Putamen (tissue), 1 donor: ENCODE measurements around the gene MIR17HG.
"Not testable (repeated sequence)": the region's sequence is repeated elsewhere in the genome, so short reads cannot be mapped to it uniquely, and the experiment has no call there.

Experiments used
- DNase-seq: peaks from one replicate; pipeline ENCODE4 v3.0.0-alpha.2; 2016; ENCODE audit warnings: low spot score

Gene MIR17HG

DNA sequence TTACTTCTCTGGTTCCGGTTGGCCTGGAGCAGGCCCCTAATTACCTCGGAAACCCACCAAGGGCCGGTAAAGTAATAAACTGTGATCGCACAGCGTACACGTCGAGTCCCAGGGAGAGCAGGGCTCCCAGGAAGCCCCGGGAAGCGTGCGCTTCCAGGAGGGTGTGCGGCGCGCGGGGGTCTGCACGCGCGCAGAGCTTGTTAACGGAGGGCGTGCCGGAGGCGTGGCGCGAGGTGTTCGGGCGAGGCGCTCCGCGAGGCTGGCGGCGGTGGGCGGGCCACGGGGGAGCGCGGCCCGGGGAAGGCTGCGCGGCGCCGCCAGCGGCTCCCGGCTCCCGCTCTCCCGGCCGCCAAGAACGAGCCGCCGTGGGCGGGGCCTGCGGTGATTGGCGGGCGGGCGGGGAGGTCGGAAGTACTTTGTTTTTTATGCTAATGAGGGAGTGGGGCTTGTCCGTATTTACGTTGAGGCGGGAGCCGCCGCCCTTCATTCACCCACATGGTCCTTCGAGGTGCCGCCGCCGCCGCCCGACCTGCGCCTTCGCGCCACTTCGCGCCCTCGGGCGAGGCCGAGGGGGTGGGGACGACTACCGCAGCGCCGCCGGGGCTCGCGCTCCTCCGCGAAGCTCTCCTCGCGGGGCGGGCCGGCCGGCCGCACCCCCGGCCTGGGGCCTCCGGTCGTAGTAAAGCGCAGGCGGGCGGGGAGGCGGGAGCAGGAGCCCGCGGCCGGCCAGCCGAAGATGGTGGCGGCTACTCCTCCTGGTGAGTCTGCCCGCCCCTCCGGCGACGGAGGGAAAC is at the start of gene MIR17HG:
TSS of gene MIR17HG (plus strand) at position 486 of the 794 bp plus-strand sequence.
- peak; percentile 90 for DNase-seq

DNA sequence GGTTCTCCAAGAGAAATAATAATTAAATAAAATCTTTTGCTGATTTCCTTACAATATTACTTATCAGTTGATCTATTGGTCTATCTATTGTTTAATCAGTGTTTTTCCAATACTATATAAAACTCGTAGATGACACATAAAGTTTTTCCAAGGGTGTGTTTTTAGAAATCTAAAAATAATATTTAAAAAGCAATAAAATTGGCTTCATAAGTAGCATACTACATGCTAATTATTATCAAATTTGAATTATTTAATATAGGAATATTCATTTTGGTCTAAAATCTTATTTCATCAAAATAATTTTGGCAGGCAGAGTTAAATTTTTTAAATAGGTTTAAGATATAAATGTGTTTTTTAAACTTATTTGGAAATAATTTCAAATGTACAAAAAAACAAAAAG is 49.4 kb upstream of the MIR17HG start:
- no peak for DNase-seq

DNA sequence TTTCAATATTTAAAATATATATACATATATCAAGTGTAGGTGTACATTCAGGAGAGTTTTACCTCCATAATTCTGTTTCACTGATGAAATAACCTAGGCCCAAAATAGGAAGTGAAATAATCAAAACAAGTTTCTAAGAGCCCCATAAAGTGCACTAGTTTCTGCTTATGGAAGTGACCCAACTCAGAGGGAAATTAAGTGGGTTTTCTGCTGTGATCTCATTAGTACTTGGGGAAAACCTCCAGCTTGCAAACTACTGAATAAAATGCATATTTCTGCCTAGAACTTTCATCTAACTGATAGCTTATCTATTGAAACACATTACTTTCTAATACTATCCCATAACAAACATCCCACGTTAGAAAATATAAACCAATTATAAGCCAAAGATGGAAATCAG is 45.4 kb upstream of the MIR17HG start:
- DNase-seq: no peak

DNA sequence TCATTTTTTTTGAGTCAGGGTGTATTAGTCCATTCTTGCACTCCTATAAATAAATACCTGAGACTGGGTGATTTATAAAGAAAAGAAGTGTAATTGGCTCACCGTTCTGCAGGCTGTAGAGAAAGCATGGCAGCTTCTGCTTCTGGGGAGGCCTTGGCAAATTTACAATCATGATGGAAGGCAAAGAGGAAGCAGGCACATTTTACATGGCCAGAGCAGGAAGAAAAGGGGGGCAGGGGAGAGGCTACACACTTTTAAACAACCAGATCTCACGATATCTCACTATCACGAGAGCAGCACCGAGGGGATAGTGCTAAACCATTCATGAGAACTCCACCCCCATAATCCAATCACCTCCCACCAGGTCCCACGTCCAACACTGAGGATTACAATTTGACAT is 44.5 kb upstream of the MIR17HG start:
- DNase-seq: no peak

DNA sequence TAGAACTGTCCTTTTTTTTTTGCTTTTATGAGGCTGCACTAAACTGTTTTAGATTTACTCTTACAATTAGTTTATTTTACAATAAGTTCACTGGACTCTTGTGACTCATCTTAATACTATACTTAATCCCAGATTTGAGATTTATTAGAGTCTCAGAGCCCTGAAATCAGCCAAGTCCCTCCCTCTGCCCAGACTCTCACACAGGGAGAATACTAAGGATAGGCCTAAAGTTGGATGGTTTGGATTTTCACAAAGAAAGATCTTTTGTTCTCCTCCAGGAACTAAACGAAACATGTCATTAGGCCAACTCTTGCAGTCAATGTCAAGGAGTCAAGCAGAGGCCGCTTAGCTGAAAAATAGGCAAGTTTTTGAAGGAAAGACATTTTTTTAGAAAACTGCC is 42.7 kb upstream of the MIR17HG start:
- DNase-seq: no peak

DNA sequence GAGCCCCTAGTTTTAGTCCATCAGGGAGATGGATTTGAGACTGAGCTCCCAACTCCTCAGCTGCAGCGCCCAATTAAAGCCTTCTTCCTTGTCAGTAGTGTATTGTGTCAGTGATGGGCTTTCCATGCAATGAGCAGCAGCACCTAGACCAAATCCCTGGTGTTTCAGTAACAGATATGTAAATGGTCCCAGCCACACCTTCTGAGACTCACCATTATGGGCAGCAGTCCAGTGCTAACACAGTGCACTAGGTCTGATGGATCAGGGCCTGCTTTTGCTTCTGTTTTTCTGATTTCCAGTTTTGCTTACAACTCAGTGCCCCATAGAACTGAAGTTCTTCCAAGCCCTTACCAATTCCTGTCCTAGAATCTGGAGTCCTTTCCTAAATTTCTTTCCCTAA is 41.8 kb upstream of the MIR17HG start:
- no peak for DNase-seq

DNA sequence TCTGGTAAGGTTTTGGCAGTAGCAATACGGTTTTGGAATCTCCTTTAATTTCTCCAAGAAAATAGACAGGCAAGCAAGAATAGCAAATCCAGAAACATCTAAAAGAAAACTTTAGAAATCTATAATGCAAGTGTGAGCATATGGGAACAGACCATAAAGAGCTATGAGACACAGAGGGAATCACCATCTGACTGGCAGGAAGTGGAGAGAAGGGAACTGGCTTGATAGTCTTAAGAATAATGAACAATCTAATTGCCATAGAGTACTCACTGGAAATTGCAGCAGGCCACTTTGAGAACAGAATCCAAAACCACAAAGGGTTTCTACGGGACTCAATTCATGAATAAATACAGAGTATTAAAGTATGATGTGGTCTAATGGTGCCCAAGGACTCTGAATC is 39.6 kb upstream of the MIR17HG start:
- DNase-seq: no peak

DNA sequence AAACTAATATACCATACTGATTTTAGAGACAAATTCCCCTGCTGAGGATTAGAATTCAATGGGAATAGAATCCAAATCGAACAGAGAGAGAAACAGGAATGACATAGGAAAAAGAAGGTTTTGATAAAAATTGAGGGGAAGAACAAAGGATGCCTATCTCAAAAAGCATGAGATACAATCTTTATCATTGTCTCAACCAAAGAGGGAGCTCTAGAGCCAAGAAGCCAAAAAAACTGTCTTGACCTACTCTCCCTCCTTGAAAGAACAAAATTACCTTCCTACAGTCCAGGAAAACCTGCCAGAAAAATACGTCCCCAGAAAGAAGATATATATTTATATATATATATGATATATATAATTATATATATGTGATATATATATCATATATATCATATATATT is 39.2 kb upstream of the MIR17HG start:
- no peak for DNase-seq

DNA sequence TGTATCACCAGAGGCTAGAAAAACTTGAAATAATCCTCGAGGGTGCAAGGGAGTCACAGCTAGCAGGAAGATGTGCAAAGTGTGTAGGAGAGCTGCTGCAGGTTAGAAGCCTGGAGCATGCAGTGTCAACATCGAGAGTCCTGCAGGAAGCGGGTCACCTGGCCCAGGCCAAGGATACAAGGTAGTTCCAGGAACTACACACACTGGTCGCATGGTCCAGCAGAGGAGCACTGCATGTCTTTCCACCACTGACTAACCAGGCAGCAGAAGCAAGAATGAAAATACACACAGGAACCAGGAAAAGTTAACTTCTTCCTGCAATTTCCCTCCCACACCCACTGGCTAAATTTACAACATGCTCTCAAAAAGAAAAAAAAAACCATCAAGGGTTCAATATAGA is 36.0 kb upstream of the MIR17HG start:
- no peak for DNase-seq

DNA sequence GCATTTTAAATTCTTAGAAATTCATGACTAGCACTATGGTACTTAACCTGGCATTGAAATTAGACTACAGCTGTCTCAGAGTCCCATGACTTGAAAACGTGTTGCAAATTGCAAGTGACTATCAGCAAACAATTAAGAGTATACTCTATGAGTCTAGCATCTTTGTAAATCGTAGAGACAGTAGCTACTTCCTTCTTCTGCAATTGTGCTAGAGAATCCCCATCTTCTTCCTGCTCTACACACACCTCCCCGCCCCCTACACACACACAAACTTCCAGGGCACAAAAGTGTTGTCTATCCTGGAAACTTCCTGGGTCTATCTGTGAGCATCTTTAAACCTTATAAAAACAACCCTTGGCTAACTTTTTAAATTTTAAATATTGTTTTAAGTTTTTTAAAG is 35.2 kb upstream of the MIR17HG start:
- DNase-seq: no peak

DNA sequence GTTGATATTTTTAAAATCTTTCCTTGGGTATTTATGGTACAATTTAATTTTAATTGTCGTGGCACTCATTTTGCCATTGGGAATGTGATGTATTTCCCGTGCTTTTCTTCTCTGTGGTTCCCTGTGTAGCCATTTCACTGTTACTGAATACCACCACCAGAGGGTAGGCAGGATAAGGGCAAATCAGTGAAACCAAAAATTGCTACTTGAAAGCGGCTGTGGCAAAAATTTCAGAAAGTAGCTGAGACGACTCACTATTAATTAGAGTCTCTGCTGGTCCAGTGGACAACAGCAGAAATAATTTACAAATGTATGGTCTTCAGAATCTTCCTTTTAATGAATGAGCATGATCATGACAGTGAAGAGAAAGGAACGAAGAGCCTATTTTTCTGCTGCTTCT is 34.4 kb upstream of the MIR17HG start:
- DNase-seq: peak; percentile 31

DNA sequence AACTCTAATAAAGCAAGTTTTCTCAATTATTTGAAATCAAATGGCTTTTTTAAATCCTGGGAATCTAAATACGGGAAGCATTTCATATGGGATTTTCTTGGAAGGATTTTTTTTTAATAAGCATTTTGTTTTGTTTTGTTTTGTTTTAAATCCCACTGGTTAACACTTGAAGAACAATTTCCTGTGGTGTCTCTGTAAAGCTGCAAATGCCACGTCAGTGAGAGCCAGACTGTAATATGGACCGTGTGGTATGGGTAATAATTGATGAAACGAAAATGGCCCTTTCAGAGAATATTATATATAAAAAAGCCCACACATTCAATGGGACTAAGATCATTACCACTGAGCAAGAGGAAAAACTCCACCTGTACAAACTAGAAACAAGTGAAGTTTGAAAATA is 33.9 kb upstream of the MIR17HG start:
- no peak for DNase-seq

DNA sequence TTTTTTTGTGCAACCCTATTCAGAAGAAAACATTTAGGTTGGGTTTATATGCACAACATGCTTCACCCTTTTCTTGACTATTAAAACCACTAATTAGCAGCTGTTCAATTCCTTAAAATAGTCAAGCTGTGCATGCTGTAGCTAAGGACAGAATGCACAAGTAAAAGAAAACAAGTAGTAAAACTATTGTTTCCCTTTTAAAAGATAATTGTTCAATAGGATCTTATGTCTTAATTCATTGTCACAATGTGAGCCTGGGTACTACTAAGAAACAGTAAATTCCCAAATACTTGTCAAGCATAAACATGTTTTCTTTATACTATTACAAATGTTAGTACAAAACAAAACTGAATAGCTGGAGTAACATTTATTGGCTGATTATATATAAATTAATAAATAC is 32.6 kb upstream of the MIR17HG start:
- DNase-seq: no peak

DNA sequence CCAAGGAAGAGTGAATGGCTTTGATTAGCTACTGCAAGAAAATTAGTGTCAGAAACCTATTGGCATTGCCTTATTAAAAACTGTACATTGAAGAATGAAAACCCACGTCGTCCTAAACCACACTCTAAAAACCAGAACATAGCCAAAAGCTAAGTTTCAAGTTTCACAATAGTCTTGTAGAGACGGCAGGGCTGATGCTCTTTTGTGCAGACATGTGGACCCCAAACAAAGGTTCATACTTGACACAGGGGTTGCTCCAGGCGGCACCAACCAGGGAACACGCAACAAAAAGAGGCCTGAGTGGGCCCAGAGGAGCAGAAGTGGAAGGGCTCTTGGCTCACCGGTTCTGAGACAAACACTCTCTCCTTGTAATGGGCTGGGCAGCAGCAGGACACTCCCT is 28.6 kb upstream of the MIR17HG start:
- DNase-seq: no peak

DNA sequence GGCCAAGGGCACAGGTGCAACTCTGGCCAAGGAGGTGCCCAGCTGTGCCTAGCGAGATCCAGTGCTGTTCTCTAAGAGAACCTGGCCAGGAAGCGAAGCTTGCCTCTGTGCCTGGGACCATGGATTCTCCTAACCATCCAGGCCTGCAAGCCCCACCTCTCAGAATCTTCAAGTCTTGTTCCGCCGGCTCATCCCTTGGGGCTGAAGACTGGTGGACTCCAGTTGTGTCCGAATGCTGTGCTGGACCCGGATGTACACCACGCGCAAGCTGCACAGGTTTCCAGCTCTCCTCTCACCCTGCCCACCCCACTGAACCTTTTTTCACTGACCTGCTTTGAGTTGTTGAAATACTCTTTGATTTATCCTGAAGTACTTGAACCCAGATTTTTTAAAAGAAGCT is 27.5 kb upstream of the MIR17HG start:
- DNase-seq: no peak

DNA sequence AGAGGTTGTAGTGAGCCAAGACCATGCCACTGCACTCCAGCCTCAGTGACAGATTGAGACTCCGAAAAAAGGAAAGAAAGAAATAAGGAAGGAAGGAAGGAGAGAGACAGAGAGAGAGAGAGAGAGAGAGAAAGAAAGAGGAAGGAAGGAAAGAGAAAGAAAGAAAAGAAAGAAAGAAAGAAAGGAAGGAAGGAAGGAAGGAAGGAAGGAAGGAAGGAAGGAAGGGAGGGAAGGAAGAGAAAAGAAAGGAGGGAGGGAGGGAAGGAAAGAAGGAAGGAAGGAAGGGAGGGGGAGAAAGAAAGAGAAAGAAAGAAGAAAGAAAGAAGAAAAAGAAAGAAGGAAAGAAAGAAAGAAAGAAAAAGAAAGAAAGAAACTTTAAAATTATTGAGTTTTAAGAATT is 26.5 kb upstream of the MIR17HG start:
- not testable (repeated sequence) for DNase-seq

DNA sequence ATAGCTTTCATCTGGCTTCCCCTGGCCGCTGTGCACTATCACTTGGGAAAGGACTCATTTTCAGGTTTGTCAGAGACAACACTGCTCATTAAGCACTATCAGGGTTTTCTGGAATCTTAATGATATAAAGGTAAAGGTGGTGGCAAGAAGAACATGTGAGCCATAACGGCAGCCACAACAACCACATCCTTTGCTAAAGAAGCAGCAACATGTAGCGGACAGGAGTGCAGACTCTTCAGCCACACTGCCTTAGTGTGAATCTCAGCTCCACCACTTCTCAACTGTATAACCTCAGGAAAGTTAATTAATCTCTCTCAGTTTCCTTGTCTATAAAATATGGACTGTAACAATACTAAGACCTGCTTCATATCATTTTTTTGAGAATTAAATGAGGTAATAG is 24.1 kb upstream of the MIR17HG start:
- DNase-seq: no peak

DNA sequence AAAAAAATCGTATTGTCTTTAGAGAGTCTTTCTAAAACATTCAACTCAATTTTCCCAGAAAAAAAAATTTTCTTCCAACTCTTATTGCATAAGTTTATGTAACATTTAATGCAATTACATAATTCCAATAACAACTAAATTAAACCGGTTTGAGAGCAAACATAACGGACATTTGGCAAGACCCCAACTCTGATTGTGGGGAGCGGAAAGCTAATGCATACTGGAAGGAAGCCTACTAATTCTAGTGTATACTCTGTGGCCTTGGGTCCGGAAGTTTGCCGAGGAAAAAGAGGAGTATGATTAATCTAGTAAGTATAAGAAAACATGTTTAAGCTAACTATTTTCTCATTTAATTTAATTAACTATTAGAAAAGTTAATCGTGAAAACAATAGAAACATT is 21.3 kb upstream of the MIR17HG start:
- DNase-seq: no peak

DNA sequence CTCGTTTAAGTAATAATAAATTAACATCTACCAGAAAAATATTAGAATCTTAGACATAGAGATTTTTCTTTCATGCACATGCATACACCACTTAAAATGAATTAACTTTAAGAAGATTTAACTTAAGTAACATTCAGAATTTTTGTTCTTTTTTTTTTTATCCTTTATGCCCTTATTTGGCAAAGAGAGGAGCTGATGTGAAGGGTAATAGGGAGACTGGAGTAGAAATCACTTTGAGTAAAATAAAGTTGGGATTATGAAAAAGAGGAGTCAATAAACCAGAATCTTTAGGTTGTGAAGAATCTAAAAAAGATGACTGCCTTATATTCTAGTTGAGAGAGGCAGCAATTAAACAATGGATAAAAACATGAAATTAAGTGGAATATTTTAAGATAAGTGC is 18.8 kb upstream of the MIR17HG start:
- DNase-seq: no peak

DNA sequence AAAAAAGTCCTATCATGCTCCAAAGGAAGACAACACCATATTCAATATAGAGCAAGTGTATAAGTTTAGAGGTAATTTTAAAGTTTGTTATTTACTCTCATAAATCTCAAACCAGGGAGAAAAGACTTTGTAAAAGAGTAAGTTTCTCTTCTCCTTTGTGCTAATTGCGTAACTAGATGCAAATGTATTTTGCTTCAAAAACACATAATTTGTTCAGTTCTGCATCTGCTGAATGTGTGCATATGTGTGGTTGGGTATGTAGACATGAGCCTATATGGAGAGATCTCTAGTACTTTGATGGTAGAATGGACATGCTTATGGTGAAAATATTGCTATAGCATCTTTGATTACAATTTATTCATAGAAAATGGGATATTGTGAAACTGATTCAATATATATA is 17.8 kb upstream of the MIR17HG start:
- DNase-seq: no peak

DNA sequence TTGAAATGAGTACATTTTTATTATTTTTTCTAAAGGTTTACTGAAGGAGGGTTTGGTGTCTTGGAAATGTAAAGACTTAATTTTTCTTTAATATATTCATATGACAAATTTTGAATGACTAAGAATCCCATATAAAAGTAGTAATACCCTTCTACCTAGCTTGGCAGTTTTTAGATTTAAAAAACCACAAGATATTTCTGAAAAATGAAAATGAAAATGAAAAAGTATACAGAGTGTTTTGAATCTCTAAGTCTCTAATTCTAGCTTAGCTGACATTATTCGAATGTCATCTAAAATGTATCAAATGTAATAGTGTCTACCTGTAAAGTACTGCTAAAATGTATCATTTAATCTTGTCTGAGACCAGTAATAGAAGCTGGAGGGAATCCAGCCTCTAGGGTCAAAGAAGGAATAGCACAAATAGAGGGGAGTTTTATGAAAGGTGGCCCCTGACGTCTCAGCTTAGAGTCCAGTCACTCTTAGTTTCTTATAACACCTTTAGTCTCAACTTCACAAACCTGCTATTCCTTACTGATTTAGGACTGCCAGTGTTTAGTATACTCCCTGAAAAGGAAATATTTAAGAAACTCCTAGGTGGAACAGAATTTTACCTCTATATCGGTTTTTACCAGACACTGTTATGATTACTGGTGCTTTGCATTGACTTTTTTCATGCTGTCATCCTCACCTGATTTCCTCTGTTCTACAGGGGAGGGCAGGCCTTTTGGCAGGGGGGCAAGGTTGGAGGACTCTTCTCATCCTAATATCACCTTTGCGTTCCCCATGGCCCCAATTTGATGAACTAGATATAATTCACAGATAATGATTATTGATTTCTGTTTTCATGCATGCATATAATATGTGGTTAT is 16.2 kb upstream of the MIR17HG start:
- DNase-seq: no peak

DNA sequence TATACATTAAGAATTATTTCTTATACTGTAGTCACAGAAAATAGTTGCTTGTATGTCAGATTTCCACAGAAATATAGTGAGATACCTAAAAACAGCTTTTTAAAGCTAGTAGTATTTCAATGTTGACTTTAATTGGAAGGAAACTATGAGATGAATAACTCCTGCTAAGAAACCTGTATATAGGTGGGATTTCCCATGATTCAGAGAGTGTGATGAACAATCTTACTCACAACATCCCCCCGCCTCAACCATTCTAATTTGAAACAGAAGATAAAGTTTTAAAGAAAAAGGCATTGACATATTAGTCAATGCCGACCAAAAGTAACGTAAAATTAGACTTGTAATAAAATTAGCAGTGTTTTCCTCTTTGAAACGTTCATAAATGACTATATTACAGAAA is 1.4 kb upstream of the MIR17HG start:
- no peak for DNase-seq

DNA sequence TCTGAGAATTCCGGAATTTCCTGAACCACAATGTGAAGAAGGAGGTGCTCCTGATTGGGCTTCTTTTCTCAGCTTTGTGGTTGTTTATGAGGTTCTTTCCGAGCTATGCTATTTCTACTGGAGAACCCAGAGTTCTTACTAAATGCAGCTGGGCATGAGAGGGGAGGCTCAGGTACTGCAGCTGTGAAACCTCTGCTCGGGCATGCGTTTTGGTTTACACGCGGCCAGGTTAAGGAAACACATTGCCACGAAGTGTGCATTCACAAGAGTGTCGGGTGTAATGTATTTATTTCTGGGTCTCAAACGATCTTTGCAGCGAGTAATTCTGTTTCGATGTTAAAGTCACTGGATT is 661 bp upstream of the MIR17HG start:
- peak; percentile 21 for DNase-seq
